Measurements from ENCODE around the gene PURA.
"Not testable (repeated sequence)": the region's sequence is repeated elsewhere in the genome, so short reads cannot be mapped to it uniquely, and the experiment has no call there.

Gene PURA

DNA sequence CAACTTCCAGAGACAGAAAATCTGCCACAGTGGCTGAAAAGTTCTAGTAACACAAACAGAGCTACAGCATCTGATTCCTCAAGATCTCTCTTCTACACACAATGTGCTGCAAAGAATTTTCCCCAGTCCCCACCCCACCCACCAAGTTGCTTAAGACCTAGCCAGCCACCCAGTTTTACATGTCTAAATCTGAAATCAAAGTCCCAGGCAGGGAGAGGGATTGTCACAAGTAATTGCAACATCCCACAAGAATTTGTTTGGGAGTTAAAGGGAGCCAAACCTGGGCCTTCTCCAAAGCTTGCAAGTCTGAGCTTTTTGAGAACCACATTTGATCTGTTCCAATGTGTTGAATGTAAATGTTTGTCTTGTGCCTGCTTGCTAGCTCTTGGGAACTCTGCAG, 27.3 kb downstream of the PURA start:
- no peak for DNase-seq

DNA sequence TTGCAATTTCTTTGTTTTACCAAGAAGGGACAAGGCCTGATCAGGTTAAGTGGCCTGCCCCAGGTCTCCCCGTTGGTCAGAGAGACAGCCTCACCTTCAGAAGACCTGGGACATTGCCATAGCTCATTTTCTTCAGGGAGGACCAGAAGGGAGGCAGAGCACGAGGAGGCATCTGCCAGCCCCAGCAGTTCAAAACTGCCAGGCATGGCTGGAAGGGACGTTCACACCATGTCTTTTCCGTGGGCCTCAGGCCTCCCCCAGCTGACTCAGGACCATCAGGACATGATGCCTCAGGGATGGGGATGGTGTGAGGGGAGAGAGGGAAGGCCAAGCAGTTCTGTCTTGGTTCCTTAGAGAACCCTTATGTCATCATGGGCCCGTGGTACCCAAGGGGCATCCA, 28.3 kb downstream of the PURA start:
- DNase-seq = no peak

DNA sequence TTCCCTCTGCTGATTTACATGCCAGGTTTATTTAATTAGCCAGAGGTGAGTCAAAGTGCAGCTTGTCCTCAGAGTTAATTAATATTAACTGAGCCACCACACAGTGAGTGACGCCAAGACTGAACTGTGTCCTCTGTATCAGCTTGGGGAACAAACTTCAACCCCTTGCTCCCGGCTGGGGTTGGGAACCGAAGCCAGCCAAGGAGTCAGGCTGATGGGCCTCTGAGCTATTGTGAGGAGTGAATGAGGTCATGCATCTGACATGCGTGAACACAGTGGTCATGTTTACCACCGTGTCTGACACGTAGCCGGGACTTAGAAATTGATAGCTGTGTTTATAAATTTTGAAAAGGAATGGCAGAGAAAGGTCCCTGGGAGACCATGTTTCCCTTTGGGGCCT, 28.9 kb downstream of the PURA start:
- no peak for DNase-seq

DNA sequence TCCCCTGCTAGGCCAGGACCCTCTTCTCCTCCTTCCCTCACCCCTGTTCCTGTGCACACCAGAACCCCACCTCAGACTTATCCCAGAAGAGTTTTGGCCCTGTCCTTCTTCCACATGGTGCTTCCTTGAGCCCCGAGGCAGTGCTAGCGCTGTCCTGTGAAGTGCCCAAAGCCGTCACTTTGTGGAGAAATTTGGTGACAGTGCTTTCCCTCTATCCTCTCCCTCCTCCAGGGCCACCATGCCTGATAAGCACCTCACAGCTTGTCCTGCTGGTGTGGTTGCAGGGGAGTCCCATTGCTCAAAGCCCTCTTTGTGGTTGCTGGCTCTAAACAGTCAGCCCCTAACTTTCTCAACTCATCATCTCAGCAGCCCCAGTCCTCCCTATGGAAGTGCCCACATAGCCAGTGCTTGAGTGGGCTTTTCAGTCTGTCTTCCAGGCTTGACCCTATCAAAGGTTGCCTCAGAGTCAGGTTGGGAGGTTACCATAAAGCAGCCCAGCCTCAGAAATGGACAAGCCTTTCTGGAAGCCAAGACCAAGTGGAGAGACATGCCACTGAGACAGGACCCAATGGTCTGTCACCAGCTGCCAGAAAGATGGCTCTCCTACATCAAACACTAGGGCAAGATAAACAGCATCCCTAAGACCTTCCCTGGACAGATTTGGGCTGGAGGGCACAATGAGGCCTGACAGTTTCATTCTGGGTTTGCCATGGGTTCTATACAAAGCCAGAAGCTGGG, 29.8 kb downstream of the PURA start:
- DNase-seq = no peak

DNA sequence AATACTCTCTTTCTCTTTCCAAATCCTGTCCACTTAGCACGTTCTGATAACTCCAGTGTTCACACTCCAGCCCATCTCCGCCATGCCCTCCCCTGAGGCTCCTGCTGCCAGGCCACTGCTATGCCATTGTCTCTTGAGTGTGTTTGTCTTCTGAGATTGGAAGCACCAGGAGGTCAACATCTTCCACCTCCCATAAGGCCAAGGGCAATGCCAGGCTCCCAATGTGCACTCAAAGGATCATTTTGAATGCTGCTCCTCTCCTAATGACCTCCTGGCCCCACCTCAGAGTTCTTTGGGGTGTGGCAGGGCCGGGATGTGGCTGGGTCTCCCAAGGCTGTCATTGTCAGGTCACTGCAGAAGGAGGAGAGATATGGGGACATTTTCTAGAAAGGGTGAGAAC, 31.3 kb downstream of the PURA start:
- DNase-seq = no peak

DNA sequence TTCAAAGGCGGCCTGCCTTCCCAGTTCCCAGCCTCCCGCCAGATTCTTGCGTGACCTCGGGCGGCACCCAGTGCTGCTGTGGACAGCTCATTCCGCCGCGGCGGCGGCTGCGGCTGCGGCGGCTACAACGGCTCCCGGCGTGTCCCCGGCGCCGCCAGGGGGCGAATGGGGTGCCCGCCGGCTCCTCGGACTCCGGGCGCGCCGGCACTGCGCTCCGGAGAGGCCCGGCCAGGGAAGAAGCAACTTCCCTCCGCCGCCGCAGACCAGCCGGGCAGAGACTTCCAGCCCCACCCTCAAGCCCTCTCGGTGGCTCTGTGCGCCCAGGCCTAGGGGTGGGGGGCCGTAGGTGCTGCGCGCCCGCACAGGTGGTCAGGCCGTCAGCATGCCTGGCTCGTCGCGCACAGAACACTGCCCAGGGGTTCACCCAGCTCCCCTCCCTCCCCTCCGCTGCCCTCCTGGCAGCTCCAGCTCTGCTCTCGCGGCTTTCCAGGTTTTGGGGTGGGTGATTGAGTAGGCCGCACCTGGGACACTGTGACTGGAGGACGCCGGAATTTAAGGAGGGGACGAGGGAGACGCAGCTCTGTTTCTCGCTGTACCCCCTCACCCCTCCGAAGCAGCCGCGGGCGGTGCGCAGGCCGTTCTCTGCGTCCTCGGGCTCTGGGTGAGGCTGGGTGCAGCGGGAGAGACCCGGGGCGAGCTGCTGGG, 32.1 kb downstream of the PURA start:
- peak; percentile 34 for DNase-seq

DNA sequence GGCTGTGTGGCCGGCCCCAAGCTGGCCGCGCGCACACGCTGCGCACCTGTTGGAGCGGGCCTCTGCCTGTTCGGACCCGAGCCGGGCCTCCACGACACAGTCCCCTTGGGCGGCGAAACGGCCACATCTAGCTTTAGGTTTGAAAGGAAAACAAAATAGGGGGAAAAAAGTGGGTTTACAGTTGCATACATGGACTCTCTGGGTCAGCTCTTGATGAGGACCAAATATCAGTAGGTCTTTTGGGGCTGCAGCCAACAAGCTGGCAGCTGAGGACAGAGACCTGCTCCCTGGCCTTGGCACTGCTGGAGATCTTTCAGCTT, 32.6 kb downstream of the PURA start:
- DNase-seq = no peak

DNA sequence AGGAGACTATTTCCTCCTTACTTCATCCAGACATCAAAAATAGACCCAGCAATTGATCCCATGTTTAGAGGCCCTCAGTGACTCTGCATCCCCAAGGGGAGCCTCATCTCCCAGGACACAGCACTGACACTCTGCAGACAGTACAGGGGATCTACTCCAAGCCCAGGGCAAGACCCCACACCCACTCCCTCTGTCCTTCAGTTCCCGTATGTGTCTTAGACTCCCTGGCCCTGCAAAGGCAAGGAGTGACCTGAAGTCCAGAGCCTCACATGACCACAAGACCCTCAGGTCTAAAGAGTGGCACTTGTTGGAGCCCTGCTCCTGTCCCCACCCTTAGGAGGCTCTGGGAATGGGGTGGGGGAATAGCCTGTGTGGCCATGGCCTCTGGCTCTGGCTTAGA, 33.6 kb downstream of the PURA start:
- no peak for DNase-seq

DNA sequence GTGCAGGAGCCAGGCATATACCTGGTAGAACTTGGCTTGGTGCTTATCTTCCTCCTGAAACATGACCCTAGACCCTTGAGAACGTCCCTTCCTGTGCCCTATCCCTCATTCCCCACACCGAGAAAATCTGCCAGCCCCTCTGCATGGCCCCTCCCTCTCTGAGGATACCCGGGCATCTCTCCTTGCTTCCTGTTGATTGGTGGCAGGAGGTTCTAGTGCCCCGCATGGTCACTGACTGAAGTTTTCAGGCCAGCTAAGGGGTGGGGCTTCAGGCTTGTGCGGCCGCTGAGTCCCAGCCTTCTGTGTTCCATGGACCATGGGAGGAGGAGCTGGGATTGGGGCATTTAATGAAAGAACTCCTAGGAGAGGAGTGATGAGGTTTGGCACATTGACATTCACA, 34.6 kb downstream of the PURA start:
- DNase-seq = no peak

DNA sequence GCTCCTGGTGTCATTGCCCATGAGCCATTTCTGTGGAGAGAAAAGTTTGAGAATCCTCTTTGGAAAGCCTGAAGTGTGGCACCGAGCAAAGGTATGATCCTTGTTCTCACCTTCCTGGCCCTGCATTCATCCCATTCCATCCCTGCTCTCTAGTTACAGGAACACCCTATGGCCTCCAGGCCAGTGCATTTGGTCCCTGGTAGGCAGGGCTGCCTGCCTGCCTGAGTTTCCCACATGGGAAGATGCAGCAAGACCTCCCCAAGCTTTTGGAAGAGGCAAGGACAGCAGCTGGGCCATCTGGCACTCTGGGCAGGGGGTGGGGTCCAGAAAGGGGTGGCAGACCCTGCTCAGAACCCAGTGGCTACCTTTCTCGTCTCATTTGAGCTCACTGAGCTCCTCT, 36.3 kb downstream of the PURA start:
- DNase-seq = no peak

DNA sequence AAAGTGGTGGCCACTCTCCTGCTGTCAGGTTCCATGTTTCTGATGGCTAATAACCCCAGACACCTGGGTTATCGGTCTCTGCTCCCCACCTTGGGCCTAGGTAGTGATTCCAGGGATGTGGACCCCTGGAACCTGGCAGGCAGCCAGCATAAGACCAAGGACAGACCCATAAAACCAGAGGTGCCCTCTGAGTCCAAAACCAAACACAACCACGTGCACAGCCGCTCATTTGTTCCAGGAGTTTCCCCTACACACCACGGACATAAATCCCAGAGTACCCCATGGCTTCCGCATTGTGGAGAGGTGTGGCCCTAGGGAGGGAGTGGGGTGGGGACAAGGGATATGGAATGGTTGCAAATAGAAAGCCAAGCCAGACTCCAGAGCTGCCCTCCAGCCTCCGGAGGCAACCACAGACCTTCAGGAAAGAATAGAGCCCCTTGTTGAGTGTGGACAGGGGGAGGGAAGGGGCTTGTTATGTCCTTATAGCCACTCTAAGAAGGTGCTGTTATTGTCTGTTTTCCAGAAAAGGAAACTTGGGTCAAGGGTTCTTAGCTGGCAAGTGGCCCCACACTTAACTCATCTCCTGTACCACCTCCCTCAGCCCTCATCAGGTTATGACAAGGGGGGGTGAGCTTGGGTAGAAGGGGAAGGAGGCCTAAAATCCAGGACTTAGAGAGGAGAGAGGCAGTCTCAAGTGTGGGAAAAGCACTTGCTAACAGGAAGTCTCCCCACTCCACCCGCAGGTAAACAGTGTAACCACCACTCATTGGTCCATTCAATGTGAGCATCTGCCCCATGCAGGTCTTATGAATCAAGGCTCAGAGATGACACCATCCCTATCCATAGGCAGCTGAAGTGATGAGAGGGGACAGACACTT, 37.5 kb downstream of the PURA start:
- DNase-seq = no peak

DNA sequence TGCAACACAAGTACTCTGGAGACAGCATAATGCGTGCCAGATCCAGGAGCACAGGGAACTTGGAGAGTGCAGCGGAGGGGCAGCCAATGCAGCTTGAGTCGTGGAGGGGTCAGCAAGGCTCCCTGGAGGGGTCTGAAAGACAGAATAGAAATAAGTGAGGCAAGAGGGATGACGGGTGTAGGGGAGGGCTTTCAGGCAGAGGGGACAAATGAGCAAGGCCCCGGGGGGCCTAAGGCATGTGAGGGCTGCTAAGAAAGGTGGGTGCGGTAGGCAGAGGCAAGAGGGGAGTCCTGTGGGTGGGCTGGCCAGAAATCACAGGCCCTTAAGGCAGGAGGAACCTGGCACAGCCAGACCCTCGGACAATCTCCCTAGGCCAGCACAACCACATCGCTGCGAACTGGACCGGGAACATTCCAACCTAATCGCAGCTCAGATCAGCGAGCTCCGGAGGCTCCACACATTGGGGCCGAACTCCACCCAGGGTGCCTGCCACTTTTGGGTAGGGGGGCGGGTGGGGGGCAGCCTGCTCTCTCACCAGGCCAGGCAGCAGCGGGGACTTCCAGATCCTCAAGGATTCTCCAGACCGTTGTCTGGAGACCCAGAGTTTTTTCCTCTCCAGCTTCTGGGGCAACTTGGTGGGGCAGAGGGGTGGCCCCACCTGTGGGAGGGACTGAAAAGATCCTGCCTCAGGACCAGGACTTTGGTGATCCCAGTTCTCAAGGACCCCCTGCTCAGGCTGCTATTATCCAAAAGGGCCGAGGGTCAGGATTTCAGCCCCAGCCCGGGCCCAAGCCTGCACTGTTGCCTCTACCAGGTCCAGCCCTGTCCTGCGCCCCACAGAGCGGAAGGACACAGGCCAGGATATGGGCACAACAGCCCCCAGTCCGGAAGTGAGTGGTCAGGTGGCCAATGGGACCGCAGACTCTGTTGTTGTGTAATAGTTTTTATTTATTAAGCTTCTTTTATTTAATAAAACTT, 38.4 kb downstream of the PURA start:
- DNase-seq = no peak

DNA sequence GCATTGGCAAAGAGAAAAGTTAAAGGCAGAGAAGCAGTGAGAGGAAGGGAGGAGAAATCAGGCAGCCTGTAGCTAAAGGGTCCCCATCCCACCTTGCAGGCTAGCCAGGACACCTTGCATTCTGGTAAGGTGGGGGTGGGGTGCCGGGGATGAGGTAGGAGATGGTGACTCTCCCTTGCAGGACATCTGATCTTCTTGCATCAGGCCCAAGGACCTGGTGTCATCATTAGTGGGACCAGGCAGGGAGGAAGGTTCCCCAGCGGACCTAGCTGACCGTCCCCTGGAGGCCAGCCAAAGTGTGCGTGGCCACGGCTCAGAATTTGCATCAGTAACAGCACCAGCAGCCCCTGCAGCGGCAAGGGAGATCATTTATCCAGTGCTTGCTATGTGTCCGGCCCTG, 39.3 kb downstream of the PURA start:
- no peak for DNase-seq

DNA sequence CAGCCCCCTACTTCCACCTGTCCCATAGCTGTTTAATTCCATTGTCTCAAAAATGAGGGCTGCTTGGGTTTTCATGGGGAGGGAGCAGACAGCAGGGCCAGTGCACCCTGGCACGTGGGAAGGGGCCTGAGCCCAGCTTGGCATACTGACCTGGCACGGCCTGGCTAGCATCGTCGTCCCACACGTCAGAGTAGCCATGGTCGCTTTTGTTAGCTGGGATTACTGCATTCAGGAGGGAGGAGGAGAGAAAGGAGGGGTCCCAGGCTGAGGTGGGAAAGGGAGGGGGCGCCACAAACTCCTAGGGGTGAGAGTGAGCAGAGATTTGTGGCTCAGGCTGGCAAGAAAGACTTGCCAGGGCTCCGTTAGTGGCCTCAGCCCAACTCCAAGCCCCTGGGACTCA, 40.0 kb downstream of the PURA start:
- DNase-seq = no peak

DNA sequence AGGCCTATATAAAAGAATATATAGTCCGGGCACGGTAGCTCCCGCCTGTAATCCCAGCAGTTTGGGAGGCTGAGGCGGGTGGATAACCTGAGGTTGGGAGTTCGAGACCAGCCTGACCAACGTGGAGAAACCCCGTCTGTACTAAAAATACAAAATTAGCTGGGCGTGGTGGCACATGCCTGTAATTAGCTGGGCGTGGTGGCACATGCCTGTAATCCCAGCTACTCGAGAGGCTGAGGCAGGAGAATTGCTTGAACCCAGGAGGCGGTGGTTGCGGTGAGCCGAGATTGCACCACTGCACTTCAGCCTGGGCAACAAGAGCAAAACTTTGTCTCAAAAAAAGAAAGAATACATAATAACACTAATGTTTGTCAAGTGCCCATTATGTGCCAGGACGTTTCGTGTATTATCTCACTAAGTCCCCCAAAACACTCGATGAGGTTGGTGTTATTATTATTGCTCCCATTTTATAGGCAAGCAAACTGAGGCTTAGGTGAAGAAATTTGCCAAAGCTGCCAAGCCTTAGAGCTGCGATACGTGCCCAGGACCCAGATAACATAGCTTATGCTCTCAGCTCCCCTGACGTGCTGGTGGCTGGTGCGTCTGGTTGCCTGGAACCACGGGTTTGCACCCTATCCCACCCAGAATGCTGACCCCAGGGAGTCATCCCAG, 40.9 kb downstream of the PURA start:
- not testable (repeated sequence) for DNase-seq

DNA sequence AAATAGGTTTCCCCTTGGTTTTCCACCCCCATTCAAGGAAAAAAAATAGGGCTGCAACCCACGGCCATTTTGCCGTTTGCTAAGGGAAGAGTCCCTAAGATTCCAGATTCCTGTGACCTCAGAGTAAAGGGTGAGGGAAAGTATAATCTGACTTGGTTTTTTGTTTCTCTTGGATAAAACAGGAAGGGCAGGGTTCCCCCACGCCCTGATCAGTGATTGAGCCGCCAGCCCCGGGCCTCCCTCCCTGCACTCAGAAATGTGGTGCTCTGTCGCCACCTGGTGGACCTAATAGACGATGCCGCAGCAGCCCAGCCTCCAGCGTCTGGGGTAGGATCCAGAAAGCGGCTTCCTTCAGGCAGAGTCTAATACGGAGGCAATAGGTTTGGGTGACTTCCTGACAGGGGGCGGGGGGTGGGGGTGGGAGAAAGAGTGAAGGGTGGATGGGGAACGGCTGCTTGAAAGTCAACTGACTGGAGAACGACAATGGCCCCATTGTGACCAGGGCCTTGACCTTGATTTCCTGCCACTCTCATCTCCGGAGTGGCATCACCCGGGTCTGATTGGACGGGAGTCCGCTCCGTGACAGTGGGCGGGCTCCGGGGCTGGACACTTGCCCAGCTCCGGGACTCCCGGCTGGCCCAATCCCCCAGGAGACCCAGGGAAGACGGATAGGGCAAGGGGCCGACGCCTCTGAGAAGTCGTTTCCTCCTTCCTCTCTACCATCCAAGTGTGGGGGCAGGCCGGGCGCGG, 43.3 kb downstream of the PURA start:
- DNase-seq = peak; percentile 45

DNA sequence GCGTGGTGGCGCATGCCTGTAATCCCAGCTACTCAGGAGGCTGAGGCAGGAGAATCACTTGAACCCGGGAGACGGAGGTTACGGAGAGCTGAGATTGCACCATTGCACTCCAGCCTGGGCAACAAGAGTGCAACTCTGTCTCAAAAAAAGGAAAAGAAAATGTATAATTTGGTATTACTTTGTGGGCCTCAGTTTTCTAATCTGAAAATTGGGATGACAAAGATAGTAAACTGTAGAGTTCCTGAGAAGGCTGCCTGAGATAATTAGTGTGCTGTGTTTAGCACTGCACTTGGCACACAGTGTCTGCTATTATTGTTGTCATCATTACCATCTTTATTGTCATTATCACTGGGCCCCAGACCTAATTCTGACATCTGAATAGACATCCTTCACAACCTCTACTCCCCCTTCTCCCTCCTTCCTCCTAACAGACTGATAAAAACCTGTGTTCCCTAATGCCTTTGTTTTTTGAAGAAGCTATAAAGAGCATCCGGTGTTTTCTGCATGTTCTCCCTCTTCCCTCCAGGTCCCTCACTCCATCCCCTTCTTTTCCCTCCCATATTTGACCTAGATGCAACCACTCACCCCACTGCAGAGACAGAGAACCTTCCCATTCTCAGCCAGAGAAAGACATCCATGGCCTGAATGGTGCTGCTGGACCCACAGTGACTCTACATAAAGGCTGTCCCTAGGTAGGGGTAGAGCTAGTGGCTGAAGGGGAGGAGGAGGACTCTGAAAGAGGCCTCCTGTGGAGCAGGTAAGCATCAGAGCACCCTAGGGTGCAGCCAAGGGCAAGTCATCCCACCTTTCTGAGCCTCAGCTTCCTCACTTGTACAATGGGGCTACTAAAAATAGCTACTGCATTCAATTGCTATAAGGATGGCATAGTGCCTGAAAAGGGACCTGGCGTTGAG, 45.4 kb downstream of the PURA start:
- DNase-seq = no peak

DNA sequence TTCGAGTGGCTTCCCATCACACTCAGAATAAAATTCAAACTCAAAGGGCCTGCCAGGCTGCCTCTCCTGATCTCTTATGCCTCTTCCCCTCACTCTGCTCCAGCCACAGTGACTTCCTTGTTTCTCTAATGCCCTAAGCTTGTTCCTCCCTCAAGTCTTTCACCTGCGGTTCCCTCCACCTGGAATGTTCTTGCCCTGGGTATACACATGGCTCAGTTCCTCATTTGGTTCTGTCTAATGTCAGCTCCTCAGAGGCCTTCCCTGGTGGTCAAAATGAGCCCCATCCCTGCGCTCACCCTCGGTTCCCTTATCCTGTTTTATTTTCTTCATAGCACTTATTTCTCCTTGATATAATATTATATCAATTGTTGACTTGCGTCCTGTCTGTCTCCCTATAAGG, 48.4 kb downstream of the PURA start:
- DNase-seq = no peak

DNA sequence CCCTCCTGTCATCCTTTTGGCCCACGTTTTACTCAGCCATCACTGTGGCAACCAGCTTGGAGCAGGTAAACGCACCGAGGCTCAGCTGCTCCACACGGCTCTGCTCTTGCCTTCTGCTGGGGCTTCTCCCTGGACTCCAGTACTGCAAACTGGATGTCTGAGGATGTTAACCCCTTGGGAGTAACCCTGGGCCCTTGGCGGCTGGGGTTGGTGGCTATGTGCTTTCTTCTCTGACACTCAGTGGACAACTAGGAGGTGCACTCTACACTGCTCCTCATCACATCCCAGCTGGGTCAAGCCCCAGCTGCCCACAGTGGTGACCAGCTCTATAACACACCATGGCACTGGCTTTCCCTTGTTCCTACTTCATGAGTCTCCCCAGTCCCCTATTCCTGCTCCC, 48.9 kb downstream of the PURA start:
- no peak for DNase-seq

Data from activated gamma-delta T cell (primary cell).